OCI-LY7 (cell line): ENCODE results near the gene SLC4A11. TPM values are rescaled to one million over a fixed set of nuclear protein-coding genes. Genes with fewer than 3 reads are reported as not detected.

Source experiments
- BruUV-seq: library from RNA; stranded (reverse); fragments of 400-500 nt; replicated peaks from 2 replicates; lab custom pipeline; 2021; lab: Mats Ljungman, UMichigan
- CTCF ChIA-PET: fragments of 300-600 bp; sonication (Branson Sonifier 250); formaldehyde crosslinking; loops from one replicate; lab custom pipeline; 2022; ENCODE audit warnings: antibody characterized with exemption; ENCODE audit not compliant: unreplicated experiment; lab: Charles Lee
- POLR2A ChIA-PET: fragments of 300-600 bp; sonication (Branson Sonifier 250); formaldehyde crosslinking; loops from one replicate; lab custom pipeline; 2022; ENCODE audit warnings: antibody characterized with exemption; lab: Charles Lee
- DNase-seq: peaks from one replicate; pipeline ENCODE4 v3.0.0-alpha.2; 2015; ENCODE audit warnings: low spot score
- H2AFZ ChIP-seq: fragments of 200-600 bp; sonication (generic), shearing (Covaris generic); 2 replicates; pipeline ENCODE4 v1.6.1; 2014; ENCODE audit warnings: mild to moderate bottlenecking, antibody characterized with exemption, low read length, moderate library complexity
- H3K27ac ChIP-seq: fragments of 200-600 bp; sonication (generic); 2 replicates; pipeline ENCODE4 v1.5.1; 2014; ENCODE audit warnings: mixed run types, low read depth, mild to moderate bottlenecking, moderate library complexity, low read length, inconsistent platforms; ENCODE audit not compliant: poor library complexity, severe bottlenecking
- H3K36me3 ChIP-seq: fragments of 200-600 bp; sonication (generic); 2 replicates; pipeline ENCODE4 v1.6.1; 2014; ENCODE audit warnings: mild to moderate bottlenecking, antibody characterized with exemption, low read length, moderate library complexity, mixed read lengths; ENCODE audit not compliant: insufficient read depth
- H3K4me1 ChIP-seq: fragments of 200-600 bp; sonication (generic); 2 replicates; pipeline ENCODE4 v1.5.1; 2014; ENCODE audit warnings: mild to moderate bottlenecking, low read length; ENCODE audit not compliant: insufficient read depth, poor library complexity, severe bottlenecking
- H3K4me2 ChIP-seq: fragments of 200-600 bp; sonication (generic); 2 replicates; pipeline ENCODE4 v1.6.1; 2014; ENCODE audit warnings: mild to moderate bottlenecking, low read length
- H3K4me3 ChIP-seq: fragments of 200-600 bp; sonication (generic); 2 replicates; pipeline ENCODE4 v1.5.1; 2014; ENCODE audit warnings: mild to moderate bottlenecking, low read depth, low read length; ENCODE audit not compliant: poor library complexity, severe bottlenecking
- H3K79me2 ChIP-seq: fragments of 200-600 bp; sonication (generic); 2 replicates; pipeline ENCODE4 v1.6.1; 2016; ENCODE audit warnings: low read depth, mild to moderate bottlenecking, low read length, moderate library complexity, mixed read lengths; ENCODE audit not compliant: insufficient read depth
- H3K9me2 ChIP-seq: fragments of 200-600 bp; sonication (generic); 2 replicates; pipeline ENCODE4 v1.6.1; 2016; ENCODE audit warnings: mild to moderate bottlenecking, low read length, mixed read lengths; ENCODE audit not compliant: insufficient read depth
- H3K9me3 ChIP-seq: fragments of 200-600 bp; sonication (generic); 2 replicates; pipeline ENCODE4 v1.6.1; 2014; ENCODE audit warnings: mild to moderate bottlenecking, mixed run types, low read length, mixed read lengths
- H4K20me1 ChIP-seq: fragments of 200-600 bp; sonication (generic); 2 replicates; pipeline ENCODE4 v1.6.1; 2014; ENCODE audit warnings: mild to moderate bottlenecking, antibody characterized with exemption, low read length, moderate library complexity, mixed read lengths; ENCODE audit not compliant: insufficient read depth
- EZH2phosphoT487 ChIP-seq: fragments of 200-600 bp; sonication (generic); IDR thresholded peaks from 2 replicates; pipeline ENCODE4 v1.6.1; 2018; ENCODE audit warnings: low read depth, borderline replicate concordance, mild to moderate bottlenecking, mixed run types, antibody characterized with exemption, low read length, moderate library complexity, mixed read lengths
- intact Hi-C: fragments of 100-400 bp; cut with micrococcal nuclease; formaldehyde crosslinking; loops from one replicate; pipeline ENCODE4 v1.10.0; 2022; ENCODE audit not compliant: unreplicated experiment
- total RNA-seq, 2 experiments: library from RNA; depleted of rRNA in 1 of 2; stranded (reverse); fragments of >200 nt in 1 of 2; shearing (Covaris generic) in 1 of 2; gene quantifications; 2 replicates each; pipeline ENCODE4 v1.2.3, GENCODE V29; 2014 to 2022
- TF ChIP-seq, protein P1 (sequence below): fragments of 200-600 bp; sonication (generic); conservative IDR thresholded peaks from 2 replicates; pipeline ENCODE4 v1.5.1; 2014; ENCODE audit warnings: mild to moderate bottlenecking, antibody characterized with exemption, low read length, moderate library complexity, mixed read lengths

SLC4A11 gene
- total RNA-seq, 2 experiments from 2014 or later, result 4.4 to 26.9 TPM

DNA sequence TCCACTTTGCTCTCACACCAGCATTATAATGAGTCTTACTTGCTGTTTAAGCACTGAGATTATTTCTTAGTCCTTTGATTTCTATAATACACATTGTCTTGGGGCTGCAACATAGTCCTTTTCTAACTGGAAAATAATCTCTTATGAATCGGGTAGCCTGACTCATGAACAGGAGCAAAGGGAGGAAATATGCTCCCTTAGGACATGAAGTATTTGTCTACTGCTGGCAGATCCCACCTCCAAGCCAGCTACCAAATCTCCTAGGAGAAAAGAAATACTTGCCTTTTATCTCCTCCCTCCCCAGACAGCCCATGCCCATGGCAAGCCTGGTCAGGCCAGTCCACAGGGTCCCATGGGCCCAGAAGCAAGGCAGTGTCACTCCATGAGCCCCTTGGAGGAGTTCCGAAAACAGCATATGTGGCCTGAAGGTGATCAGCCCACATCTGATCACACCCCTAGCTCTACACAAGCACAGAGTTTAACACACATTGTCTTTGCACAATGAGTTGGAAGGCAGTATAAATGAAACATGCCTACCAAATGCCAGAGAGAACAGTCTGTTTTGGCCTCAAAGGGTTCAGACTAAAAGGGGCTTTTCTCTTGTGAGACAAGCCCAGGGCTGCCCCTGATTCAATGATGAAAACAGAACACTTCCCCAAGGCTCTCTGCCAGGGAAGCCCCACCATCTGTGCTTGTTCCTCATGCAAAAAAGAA is 37.1 kb upstream of the SLC4A11 start:
- ChIA-PET POLR2A (no interaction called here), CTCF (no interaction called here)
- Histone ChIP-seq H3K79me2 (no peaks in the 10 kb centered on the region), H3K4me3 (no peak overlapping the region), H2AFZ (no peak overlapping the region), H3K36me3 (no peaks in the 10 kb centered on the region), H3K27ac (no peak overlapping the region), H3K9me2 (no peaks in the 10 kb centered on the region), H3K9me3 (no peaks in the 10 kb centered on the region), H3K4me1 (no peaks in the 10 kb centered on the region), H4K20me1 (no peaks in the 10 kb centered on the region), H3K4me2 (no peak overlapping the region)
- intact Hi-C loops, result no loop called here
- DNase-seq, result no peak
- TF ChIP-seq EZH2phosphoT487, result no peak
- TF ChIP-seq, protein P1, sequence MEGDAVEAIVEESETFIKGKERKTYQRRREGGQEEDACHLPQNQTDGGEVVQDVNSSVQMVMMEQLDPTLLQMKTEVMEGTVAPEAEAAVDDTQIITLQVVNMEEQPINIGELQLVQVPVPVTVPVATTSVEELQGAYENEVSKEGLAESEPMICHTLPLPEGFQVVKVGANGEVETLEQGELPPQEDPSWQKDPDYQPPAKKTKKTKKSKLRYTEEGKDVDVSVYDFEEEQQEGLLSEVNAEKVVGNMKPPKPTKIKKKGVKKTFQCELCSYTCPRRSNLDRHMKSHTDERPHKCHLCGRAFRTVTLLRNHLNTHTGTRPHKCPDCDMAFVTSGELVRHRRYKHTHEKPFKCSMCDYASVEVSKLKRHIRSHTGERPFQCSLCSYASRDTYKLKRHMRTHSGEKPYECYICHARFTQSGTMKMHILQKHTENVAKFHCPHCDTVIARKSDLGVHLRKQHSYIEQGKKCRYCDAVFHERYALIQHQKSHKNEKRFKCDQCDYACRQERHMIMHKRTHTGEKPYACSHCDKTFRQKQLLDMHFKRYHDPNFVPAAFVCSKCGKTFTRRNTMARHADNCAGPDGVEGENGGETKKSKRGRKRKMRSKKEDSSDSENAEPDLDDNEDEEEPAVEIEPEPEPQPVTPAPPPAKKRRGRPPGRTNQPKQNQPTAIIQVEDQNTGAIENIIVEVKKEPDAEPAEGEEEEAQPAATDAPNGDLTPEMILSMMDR, result no peak
- no TSS peak for BruUV-seq

DNA sequence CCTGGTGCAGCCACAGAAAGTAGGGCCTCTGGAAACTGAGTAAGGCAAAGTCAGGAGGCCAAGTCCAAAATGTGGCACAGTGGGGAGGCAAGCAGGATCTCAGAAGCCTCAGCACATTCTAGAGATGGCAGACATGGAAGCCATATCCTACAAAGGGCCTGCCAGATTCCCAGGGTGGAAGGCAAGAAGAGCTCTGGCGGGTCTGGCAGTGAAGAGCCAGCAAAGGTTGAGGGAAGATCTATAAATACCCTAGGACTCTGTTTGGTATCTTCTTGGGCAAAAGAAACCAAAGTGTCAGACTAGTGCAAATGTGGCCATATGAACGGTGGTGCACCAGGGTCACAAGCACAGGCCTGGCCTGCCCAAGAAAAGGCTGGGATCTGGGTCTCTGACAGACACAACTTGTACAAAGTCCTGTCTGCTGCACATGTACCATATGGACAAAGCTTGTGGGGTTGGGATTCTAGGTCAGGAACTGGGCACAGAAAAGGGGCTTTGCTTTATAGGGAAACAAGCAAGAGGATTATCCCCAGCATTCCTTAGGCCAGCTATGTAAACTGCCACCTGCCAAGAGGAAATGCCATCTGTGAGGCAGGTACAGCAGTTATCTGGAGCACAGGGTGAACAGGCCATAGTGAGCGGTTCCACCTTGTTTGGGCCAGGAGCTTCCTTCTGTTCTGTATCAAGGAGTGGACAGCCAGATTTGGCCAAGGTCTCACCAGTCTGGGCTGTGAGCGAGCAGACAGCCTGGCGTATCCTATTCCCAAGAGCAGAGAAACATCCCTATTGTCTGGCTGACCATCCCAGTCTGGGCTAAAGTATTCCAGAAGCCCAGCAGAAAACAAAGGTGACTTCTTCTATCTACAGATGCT is 36.3 kb upstream of the SLC4A11 start:
- no peak overlapping the region for H3K27ac ChIP-seq
- BruUV-seq, result no TSS peak
- H3K4me1 ChIP-seq, result no peaks in the 10 kb centered on the region
- H3K9me2 ChIP-seq, result no peaks in the 10 kb centered on the region
- intact Hi-C loops, result no loop called here
- ChIA-PET POLR2A (interaction anchor here (0.9 kb wide), 1 partner anchor 351 kb away, joined by 10 read pairs; no protein-coding TSS in a partner anchor), CTCF (interaction anchor here (0.6 kb wide), 1 partner anchor 12 kb away, joined by 3 read pairs; no protein-coding TSS in a partner anchor)
- H3K4me2 ChIP-seq, result no peak overlapping the region
- no peak overlapping the region for H3K4me3 ChIP-seq
- DNase-seq, result no peak
- no peak overlapping the region for H2AFZ ChIP-seq
- no peaks in the 10 kb centered on the region for H3K9me3 ChIP-seq
- no peaks in the 10 kb centered on the region for H3K36me3 ChIP-seq
- no peak for TF ChIP-seq EZH2phosphoT487
- TF ChIP-seq, protein P1, result no peak
- H3K79me2 ChIP-seq, result no peaks in the 10 kb centered on the region
- H4K20me1 ChIP-seq, result no peaks in the 10 kb centered on the region
